C4-2B (cell line): ENCODE results near the gene RBMS1.

Experiments
- ZFX ChIP-seq: fragments of 450-650 bp; IDR thresholded peaks from 2 replicates; pipeline ENCODE4 v1.6.1; 2017
- TF ChIP-seq, protein P1 (sequence below): fragments of 450-650 bp; conservative IDR thresholded peaks from 2 replicates; pipeline ENCODE4 v1.5.1; 2017; ENCODE audit warnings: mild to moderate bottlenecking

DNA sequence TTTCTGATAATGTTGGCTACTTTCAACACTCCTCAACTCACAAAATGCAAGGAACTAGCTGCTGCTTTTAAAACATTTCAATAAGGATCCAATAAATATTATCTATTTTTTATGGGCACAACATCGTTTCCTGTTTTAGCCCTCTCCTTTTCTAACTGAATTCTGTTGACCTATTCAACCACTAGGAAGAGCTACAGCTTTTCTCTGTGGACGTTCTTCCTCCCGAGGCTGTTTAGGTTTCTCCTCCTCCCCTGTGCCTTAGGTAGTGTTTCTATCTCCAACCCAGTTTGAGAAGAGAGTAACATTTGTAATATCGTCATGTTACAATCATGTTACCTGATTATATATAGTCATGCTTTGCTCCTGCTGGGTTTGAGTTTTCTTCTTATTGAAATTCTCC, 202.2 kb downstream of the RBMS1 start:
- TF ChIP-seq, protein P1, sequence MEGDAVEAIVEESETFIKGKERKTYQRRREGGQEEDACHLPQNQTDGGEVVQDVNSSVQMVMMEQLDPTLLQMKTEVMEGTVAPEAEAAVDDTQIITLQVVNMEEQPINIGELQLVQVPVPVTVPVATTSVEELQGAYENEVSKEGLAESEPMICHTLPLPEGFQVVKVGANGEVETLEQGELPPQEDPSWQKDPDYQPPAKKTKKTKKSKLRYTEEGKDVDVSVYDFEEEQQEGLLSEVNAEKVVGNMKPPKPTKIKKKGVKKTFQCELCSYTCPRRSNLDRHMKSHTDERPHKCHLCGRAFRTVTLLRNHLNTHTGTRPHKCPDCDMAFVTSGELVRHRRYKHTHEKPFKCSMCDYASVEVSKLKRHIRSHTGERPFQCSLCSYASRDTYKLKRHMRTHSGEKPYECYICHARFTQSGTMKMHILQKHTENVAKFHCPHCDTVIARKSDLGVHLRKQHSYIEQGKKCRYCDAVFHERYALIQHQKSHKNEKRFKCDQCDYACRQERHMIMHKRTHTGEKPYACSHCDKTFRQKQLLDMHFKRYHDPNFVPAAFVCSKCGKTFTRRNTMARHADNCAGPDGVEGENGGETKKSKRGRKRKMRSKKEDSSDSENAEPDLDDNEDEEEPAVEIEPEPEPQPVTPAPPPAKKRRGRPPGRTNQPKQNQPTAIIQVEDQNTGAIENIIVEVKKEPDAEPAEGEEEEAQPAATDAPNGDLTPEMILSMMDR, result no peak
- no peak for TF ChIP-seq ZFX
